Peyer's patch (tissue), 4 donors: ENCODE data around the gene HIGD2B. TPM values are rescaled to one million over a fixed set of nuclear protein-coding genes. Genes with fewer than 3 reads are reported as not detected.
"Not testable (repeated sequence)": the region's sequence is repeated elsewhere in the genome, so short reads cannot be mapped to it uniquely, and the experiment has no call there.

Experiments
- DNase-seq, 3 donors: peaks; one replicate each; pipeline ENCODE4 v3.0.0-alpha.2; 2017 to 2019
- H3K27ac ChIP-seq, 4 donors: fragments of 200-600 bp; sonication (generic); one replicate each; pipeline ENCODE4 v1.5.1; 2016 to 2019
- H3K27me3 ChIP-seq, 2 donors: fragments of 200-600 bp; sonication (generic); one replicate each; pipeline ENCODE4 v1.5.1; 2019
- H3K36me3 ChIP-seq, 3 donors: fragments of 200-600 bp; sonication (generic); one replicate each; pipeline ENCODE4 v1.5.1; 2016 to 2019
- H3K4me1 ChIP-seq, 4 donors: fragments of 200-600 bp; sonication (generic); one replicate each; pipeline ENCODE4 v1.5.1; 2016 to 2019
- H3K4me3 ChIP-seq, 4 donors: fragments of 200-600 bp; sonication (generic); 1 replicate in 3 of 4; 2 replicates in 1 of 4; pipeline ENCODE4 v1.5.1; 2016 to 2019; ENCODE audit warnings: mild to moderate bottlenecking in 1 of 4
- H3K9me3 ChIP-seq, 4 donors: fragments of 200-600 bp; sonication (generic); one replicate each; pipeline ENCODE4 v1.5.1; 2016 to 2019; ENCODE audit warnings: mild to moderate bottlenecking in 1 of 4
- CTCF ChIP-seq, 6 experiments: fragments of 450-650 bp in 4 of 6; fragments of 200-600 bp in 2 of 6; sonication (generic) in 1 of 6; IDR thresholded peaks; one replicate each; pipeline ENCODE4 v1.5.1; 2017 to 2019; ENCODE audit warnings: antibody characterized with exemption in 6 of 6, mild to moderate bottlenecking in 3 of 6, moderate library complexity in 1 of 6
- POLR2A ChIP-seq, 2 donors: fragments of 450-650 bp; IDR thresholded peaks; one replicate each; pipeline ENCODE4 v1.5.1; 2017; ENCODE audit warnings: antibody characterized with exemption in 2 of 2, mild to moderate bottlenecking in 2 of 2, moderate library complexity in 2 of 2
- total RNA-seq, 4 donors: library from RNA; depleted of rRNA; stranded (reverse); fragments of >200 nt; gene quantifications; one replicate each; pipeline ENCODE4 v1.1.0, GENCODE V29; 2016

The HIGD2B gene
- total RNA-seq, 4 donors from 2014 or later, result not detected

GRCh38 chr15:72722071-72722696 is 36.2 kb upstream of the HIGD2B start:
- no peak overlapping the region for H3K4me3 ChIP-seq
- no peaks in the 10 kb centered on the region for H3K27me3 ChIP-seq
- peak; percentile 48 to 77 (median 73) for TF ChIP-seq CTCF (IDR thresholded peaks at IDR 0.05)
- no peak for TF ChIP-seq POLR2A (IDR thresholded peaks at IDR 0.05)
- peaks cover 0 to 26% (median 0%) of the 10 kb centered on the region in 3 donors for H3K36me3 ChIP-seq
- peak; percentile 67 to 90 (median 75) for DNase-seq
- H3K4me1 ChIP-seq, result no peaks in the 10 kb centered on the region
- H3K9me3 ChIP-seq, result no peaks in the 10 kb centered on the region
- no peak overlapping the region for H3K27ac ChIP-seq

GRCh38 chr15:72708551-72709303 is 22.7 kb upstream of the HIGD2B start:
- H3K27me3 ChIP-seq, DNase-seq, H3K4me3 ChIP-seq, H3K4me1 ChIP-seq, H3K27ac ChIP-seq, H3K9me3 ChIP-seq: not testable (repeated sequence)
- peaks cover 0 to 15% (median 0%) of the 10 kb centered on the region in 3 donors for H3K36me3 ChIP-seq

GRCh38 chr15:72706266-72706665 is 20.3 kb upstream of the HIGD2B start:
- Histone ChIP-seq H3K9me3 (no peaks in the 10 kb centered on the region), H3K4me1 (peaks cover 0 to 3% (median 0%) of the 10 kb centered on the region in 4 donors), H3K4me3 (no peak overlapping the region), H3K27me3 (no peaks in the 10 kb centered on the region), H3K27ac (no peak overlapping the region), H3K36me3 (no peaks in the 10 kb centered on the region)
- TF ChIP-seq CTCF (IDR thresholded peaks at IDR 0.05) (no peak), POLR2A (IDR thresholded peaks at IDR 0.05) (no peak)
- DNase-seq, result no peak

GRCh38 chr15:72700076-72700475 is 14.1 kb upstream of the HIGD2B start:
- peaks cover 0 to 3% (median 0%) of the 10 kb centered on the region in 4 donors for H3K4me1 ChIP-seq
- DNase-seq, result no peak
- no peak overlapping the region for H3K4me3 ChIP-seq
- no peaks in the 10 kb centered on the region for H3K27me3 ChIP-seq
- no peaks in the 10 kb centered on the region for H3K36me3 ChIP-seq
- H3K9me3 ChIP-seq, result no peaks in the 10 kb centered on the region
- no peak overlapping the region for H3K27ac ChIP-seq
- TF ChIP-seq POLR2A (IDR thresholded peaks at IDR 0.05) (no peak), CTCF (IDR thresholded peaks at IDR 0.05) (no peak)

- DNase-seq, result no peak
Measured at GRCh38 chr15:72698938-72699337, 13.0 kb upstream of the HIGD2B start.

More at GRCh38 chr15:72698938-72699337, 13.0 kb upstream of the HIGD2B start:
- peaks cover 0 to 3% (median 0%) of the 10 kb centered on the region in 4 donors for H3K4me1 ChIP-seq
- TF ChIP-seq POLR2A (IDR thresholded peaks at IDR 0.05), result no peak
- TF ChIP-seq CTCF (IDR thresholded peaks at IDR 0.05), result no peak
- H3K9me3 ChIP-seq, result no peaks in the 10 kb centered on the region
- no peak overlapping the region for H3K27ac ChIP-seq
- H3K27me3 ChIP-seq, result no peaks in the 10 kb centered on the region
- no peak overlapping the region for H3K4me3 ChIP-seq
- H3K36me3 ChIP-seq, result no peaks in the 10 kb centered on the region
